Measurements from ENCODE around the gene CFAP221. TPM values are rescaled to one million over a fixed set of nuclear protein-coding genes. Genes with fewer than 3 reads are reported as not detected.

The CFAP221 gene
- total RNA-seq, 2 donors from 2014 or later = 0.56 TPM; not detected in 1

DNA sequence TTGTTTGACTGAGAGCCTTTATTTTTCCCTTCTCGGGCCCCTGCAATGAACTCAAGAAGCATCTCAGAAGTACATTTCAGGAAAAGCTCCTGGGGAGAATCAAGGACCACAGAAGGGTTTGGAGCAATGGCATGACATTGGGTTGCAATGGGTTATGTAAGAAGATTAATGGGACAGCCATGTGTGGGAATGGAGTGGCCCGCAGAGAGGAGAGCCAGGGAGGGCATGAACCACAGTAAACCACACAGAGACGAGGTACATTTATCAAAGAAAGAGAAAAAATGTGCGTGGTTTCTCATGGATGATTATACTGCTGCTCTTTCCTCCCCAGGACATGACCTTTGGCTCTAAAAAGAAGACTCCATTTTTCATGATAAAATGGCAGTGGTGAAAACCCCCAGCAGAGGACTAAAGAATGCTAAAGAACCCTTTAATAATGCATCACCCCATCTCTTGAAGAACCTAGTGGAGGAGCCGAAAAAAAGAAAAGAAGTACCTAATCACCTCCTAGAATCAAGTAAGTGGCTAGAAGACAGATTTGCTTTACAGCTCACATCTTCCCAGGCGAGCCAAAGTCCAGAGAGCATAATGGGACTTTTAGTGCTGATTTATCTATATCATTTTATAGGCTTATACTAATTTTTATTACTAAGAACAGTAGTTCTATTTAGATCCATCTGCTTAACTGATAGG is 1.7 kb downstream of the CFAP221 start:
- ATAC-seq (ENCODE audit: insufficient number of reproducible peaks, low FRiP score, low read depth) = no peak
- H3K27ac ChIP-seq = no peak overlapping the region
- DNase-seq (ENCODE audit: low spot score) = no peak
- H3K9me3 ChIP-seq = no peaks in the 10 kb centered on the region
- TF ChIP-seq, protein P1, sequence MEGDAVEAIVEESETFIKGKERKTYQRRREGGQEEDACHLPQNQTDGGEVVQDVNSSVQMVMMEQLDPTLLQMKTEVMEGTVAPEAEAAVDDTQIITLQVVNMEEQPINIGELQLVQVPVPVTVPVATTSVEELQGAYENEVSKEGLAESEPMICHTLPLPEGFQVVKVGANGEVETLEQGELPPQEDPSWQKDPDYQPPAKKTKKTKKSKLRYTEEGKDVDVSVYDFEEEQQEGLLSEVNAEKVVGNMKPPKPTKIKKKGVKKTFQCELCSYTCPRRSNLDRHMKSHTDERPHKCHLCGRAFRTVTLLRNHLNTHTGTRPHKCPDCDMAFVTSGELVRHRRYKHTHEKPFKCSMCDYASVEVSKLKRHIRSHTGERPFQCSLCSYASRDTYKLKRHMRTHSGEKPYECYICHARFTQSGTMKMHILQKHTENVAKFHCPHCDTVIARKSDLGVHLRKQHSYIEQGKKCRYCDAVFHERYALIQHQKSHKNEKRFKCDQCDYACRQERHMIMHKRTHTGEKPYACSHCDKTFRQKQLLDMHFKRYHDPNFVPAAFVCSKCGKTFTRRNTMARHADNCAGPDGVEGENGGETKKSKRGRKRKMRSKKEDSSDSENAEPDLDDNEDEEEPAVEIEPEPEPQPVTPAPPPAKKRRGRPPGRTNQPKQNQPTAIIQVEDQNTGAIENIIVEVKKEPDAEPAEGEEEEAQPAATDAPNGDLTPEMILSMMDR (IDR thresholded peaks at IDR 0.05) = no peak
- H3K27me3 ChIP-seq (replicated peaks; ENCODE audit: insufficient read depth) = no peaks in the 10 kb centered on the region
- no peak overlapping the region for H3K4me3 ChIP-seq
- peaks cover 6 to 17% of the 10 kb centered on the region in 2 donors for H3K4me1 ChIP-seq (ENCODE audit: control insufficient read depth in 1 of 2, low read depth in 2 of 2)
- no peaks in the 10 kb centered on the region for H3K36me3 ChIP-seq

DNA sequence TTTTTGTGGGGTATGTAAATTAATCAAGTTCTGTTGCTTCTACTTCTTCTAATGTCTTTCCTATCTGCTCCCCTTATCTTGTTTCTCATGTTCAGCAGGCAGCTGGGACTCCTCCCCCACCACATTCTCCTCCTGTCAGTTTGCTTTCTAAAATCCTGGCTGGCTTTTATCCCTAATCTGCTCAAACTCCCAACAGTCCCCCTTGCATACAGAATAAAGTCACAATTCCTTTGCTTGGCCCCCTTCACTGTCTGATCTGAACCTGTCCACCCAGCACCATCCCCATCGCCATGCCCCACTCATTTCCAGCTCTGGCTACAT is 2.2 kb downstream of the CFAP221 start:
- H3K36me3 ChIP-seq = no peaks in the 10 kb centered on the region
- H3K4me1 ChIP-seq (ENCODE audit: control insufficient read depth in 1 of 2, low read depth in 2 of 2) = peaks cover 6 to 17% of the 10 kb centered on the region in 2 donors
- H3K4me3 ChIP-seq = no peak overlapping the region
- H3K27ac ChIP-seq = no peak overlapping the region
- no peaks in the 10 kb centered on the region for H3K27me3 ChIP-seq (replicated peaks; ENCODE audit: insufficient read depth)
- TF ChIP-seq, protein P1 (IDR thresholded peaks at IDR 0.05) = no peak
- DNase-seq (ENCODE audit: low spot score) (no peak), ATAC-seq (ENCODE audit: insufficient number of reproducible peaks, low FRiP score, low read depth) (no peak)
- no peaks in the 10 kb centered on the region for H3K9me3 ChIP-seq

DNA sequence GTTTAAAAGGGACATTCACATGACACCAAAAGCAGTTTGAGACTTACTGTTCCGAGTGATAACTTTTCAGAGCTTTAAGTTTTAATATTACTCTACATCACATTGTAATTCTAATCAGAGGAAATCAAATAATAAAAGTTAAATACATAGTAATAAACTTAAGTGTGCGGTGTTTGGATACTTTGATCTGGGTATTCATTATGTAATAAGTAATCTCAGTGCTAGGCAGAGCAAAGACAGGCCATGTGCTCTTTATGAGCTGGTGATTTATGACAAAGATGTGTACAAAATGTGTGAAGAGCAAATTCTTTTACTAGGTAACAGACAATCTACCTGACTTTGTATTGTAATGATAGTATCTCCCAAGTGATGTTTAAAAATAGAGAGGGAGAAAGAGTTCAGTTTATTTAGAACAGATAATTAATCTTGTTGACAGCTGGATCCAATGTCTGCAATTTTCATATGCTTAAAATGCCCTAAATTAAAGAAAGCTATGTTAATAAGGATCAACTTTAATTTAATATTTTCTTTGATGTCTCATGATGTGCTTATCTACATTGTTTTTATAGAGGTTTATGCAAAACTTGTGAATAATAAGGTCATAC is 4.4 kb downstream of the CFAP221 start:
- no peaks in the 10 kb centered on the region for H3K27me3 ChIP-seq (replicated peaks; ENCODE audit: insufficient read depth)
- TF ChIP-seq, protein P1 (IDR thresholded peaks at IDR 0.05) = no peak
- no peak overlapping the region for H3K27ac ChIP-seq
- no peaks in the 10 kb centered on the region for H3K9me3 ChIP-seq
- peaks cover 5 to 17% of the 10 kb centered on the region in 2 donors for H3K4me1 ChIP-seq (ENCODE audit: control insufficient read depth in 1 of 2, low read depth in 2 of 2)
- H3K4me3 ChIP-seq = no peak overlapping the region
- no peak for ATAC-seq (ENCODE audit: insufficient number of reproducible peaks, low FRiP score, low read depth)
- no peak for DNase-seq (ENCODE audit: low spot score)
- no peaks in the 10 kb centered on the region for H3K36me3 ChIP-seq

DNA sequence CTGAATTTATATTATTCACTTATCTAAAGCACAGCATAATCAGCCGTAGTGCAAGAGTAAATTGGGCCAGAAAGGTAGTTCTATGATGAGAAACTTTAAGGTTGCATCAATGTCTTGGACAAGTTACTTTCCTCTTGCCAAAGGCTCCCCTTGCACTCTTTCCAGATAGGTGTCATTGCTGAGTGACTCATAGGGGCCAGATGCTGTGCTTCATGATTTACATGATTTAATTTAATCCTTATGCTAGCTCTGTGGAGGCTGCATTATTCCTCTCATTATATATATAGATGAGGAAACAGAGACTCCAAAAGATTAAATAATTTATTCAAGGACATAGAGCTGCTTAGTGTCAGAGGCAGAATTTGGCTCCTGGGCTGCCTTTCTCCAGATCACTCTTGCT is 5.0 kb downstream of the CFAP221 start:
- Histone ChIP-seq H3K4me3 (no peak overlapping the region), H3K9me3 (no peaks in the 10 kb centered on the region), H3K36me3 (no peaks in the 10 kb centered on the region), H3K27me3 (replicated peaks; ENCODE audit: insufficient read depth) (no peaks in the 10 kb centered on the region), H3K4me1 (ENCODE audit: control insufficient read depth in 1 of 2, low read depth in 2 of 2) (peaks cover 3 to 15% of the 10 kb centered on the region in 2 donors), H3K27ac (no peak overlapping the region)
- no peak for ATAC-seq (ENCODE audit: insufficient number of reproducible peaks, low FRiP score, low read depth)
- DNase-seq (ENCODE audit: low spot score) = no peak
- TF ChIP-seq, protein P1 (IDR thresholded peaks at IDR 0.05) = no peak

DNA sequence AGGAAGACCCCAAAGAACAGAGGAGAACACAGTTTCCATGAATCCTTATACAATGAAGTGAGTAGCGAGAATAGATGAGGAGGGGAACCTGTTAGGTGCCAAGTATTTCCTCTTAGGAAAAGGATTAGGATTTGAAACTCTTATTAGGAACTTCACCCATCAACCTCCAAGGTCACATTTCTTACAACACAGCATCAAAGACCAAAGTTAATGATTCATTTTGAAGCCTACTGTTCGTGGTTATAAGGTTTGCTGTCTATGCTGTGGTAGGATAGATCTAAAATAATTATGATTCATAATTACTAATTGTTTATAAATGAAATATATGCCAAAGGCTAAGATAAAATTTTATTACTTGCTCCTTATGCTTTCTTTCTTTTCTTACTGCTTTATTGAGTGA is 6.1 kb downstream of the CFAP221 start:
- DNase-seq (ENCODE audit: low spot score) (no peak), ATAC-seq (ENCODE audit: insufficient number of reproducible peaks, low FRiP score, low read depth) (no peak)
- TF ChIP-seq, protein P1 (IDR thresholded peaks at IDR 0.05) = no peak
- Histone ChIP-seq H3K27me3 (replicated peaks; ENCODE audit: insufficient read depth) (no peaks in the 10 kb centered on the region), H3K9me3 (no peaks in the 10 kb centered on the region), H3K4me1 (ENCODE audit: control insufficient read depth in 1 of 2, low read depth in 2 of 2) (peaks cover 0 to 9% of the 10 kb centered on the region in 2 donors), H3K36me3 (no peaks in the 10 kb centered on the region), H3K27ac (no peak overlapping the region), H3K4me3 (no peak overlapping the region)
